HFF-Myc (cell line): ENCODE results near the gene PKN1.
A peak's percentile ranks its signal among the peaks of the same experiment; 100 is the strongest.
"Not testable (repeated sequence)": the region's sequence is repeated elsewhere in the genome, so short reads cannot be mapped to it uniquely, and the experiment has no call there.

ENCODE experiments used
- DNase-seq: peaks from one replicate; pipeline ENCODE4 v3.0.0-alpha.2; 2011; ENCODE audit warnings: low read depth; ENCODE audit errors: extremely low read depth
- H3K4me3 ChIP-seq: replicated peaks from 2 replicates; pipeline ENCODE4 v1.5.1; 2011; ENCODE audit warnings: low read depth, mild to moderate bottlenecking, control low read depth, low read length
- CTCF ChIP-seq: IDR thresholded peaks from 2 replicates; pipeline ENCODE4 v1.5.1; 2012; ENCODE audit warnings: mild to moderate bottlenecking, low read depth, low read length, control low read depth; ENCODE audit errors: missing control alignments

PKN1 gene

GRCh38 chr19:14402332-14403144, 30.6 kb upstream of the PKN1 start:
- H3K4me3 ChIP-seq, result no peak overlapping the region
- no peak for DNase-seq
- no peak for TF ChIP-seq CTCF

GRCh38 chr19:14403145-14403930, 29.8 kb upstream of the PKN1 start:
- not testable (repeated sequence) for DNase-seq, H3K4me3 ChIP-seq

- DNase-seq, result no peak
- no peak for TF ChIP-seq CTCF
- H3K4me3 ChIP-seq, result no peak overlapping the region
Observed at GRCh38 chr19:14404312-14404711, 28.8 kb upstream of the PKN1 start.

- H3K4me3 ChIP-seq, result no peak overlapping the region
- DNase-seq, result no peak
- no peak for TF ChIP-seq CTCF
Observed at GRCh38 chr19:14405380-14405757, 27.7 kb upstream of the PKN1 start.

- DNase-seq, result no peak
- peak; percentile 46 for TF ChIP-seq CTCF
- no peak overlapping the region for H3K4me3 ChIP-seq
Observed at GRCh38 chr19:14405758-14406644, 27.1 kb upstream of the PKN1 start.

GRCh38 chr19:14406645-14407401, 26.3 kb upstream of the PKN1 start:
- no peak for TF ChIP-seq CTCF
- no peak overlapping the region for H3K4me3 ChIP-seq
- DNase-seq, result no peak
